ENCODE data around the gene ZFP36L2.

The ZFP36L2 gene

GRCh38 chr2:43226558-43226954, at the start of gene ZFP36L2:
ZFP36L2 (minus strand) TSS chr2:43226606; CDS start chr2:43226315, 291 bp downstream.
- DNase-seq: peak; percentile 93

- no peak for DNase-seq
Measured at GRCh38 chr2:43274721-43275120, 48.3 kb upstream of the ZFP36L2 start.

GRCh38 chr2:43274055-43274454, 47.6 kb upstream of the ZFP36L2 start:
- no peak for DNase-seq

GRCh38 chr2:43273529-43273928, 47.1 kb upstream of the ZFP36L2 start:
- no peak for DNase-seq

- DNase-seq: no peak
Measured at GRCh38 chr2:43270930-43271615, 44.7 kb upstream of the ZFP36L2 start.

- no peak for DNase-seq
Measured at GRCh38 chr2:43270461-43270860, 44.1 kb upstream of the ZFP36L2 start.

GRCh38 chr2:43269706-43270105, 43.3 kb upstream of the ZFP36L2 start:
- DNase-seq: no peak

GRCh38 chr2:43269074-43269572, 42.7 kb upstream of the ZFP36L2 start:
- DNase-seq: peak; percentile 50

GRCh38 chr2:43268066-43268953, 41.9 kb upstream of the ZFP36L2 start:
- DNase-seq: no peak

GRCh38 chr2:43267381-43267780, 41.0 kb upstream of the ZFP36L2 start:
- no peak for DNase-seq

GRCh38 chr2:43266711-43267111, 40.3 kb upstream of the ZFP36L2 start:
- no peak for DNase-seq

- DNase-seq: no peak
Measured at GRCh38 chr2:43265421-43265820, 39.0 kb upstream of the ZFP36L2 start.

GRCh38 chr2:43265001-43265400, 38.6 kb upstream of the ZFP36L2 start:
- DNase-seq: no peak

GRCh38 chr2:43262951-43263350, 36.5 kb upstream of the ZFP36L2 start:
- no peak for DNase-seq

GRCh38 chr2:43262239-43262638, 35.8 kb upstream of the ZFP36L2 start:
- DNase-seq: no peak

- no peak for DNase-seq
Measured at GRCh38 chr2:43259512-43259911, 33.1 kb upstream of the ZFP36L2 start.

- DNase-seq: no peak
Measured at GRCh38 chr2:43258547-43259156, 32.2 kb upstream of the ZFP36L2 start.

GRCh38 chr2:43255296-43255910, 29.0 kb upstream of the ZFP36L2 start:
- DNase-seq: no peak

GRCh38 chr2:43254331-43254730, 27.9 kb upstream of the ZFP36L2 start:
- DNase-seq: no peak

- DNase-seq: no peak
Measured at GRCh38 chr2:43251171-43251731, 24.8 kb upstream of the ZFP36L2 start.

- DNase-seq: no peak
Measured at GRCh38 chr2:43250015-43250414, 23.6 kb upstream of the ZFP36L2 start.

- no peak for DNase-seq
Measured at GRCh38 chr2:43248621-43249020, 22.2 kb upstream of the ZFP36L2 start.

- no peak for DNase-seq
Measured at GRCh38 chr2:43246641-43247040, 20.2 kb upstream of the ZFP36L2 start.
